NB4 (cell line): Measurements from ENCODE around the gene TEX9.

Source experiments
- MYC ChIP-seq: IDR thresholded peaks from 2 replicates; pipeline ENCODE4 v1.6.1; 2011; ENCODE audit warnings: low read depth, low read length
- POLR2A ChIP-seq: IDR thresholded peaks from 2 replicates; pipeline ENCODE4 v1.6.1; 2011; ENCODE audit warnings: mild to moderate bottlenecking; ENCODE audit not compliant: insufficient read length; ENCODE audit errors: extremely low read depth
- TF ChIP-seq, protein P1 (sequence below): IDR thresholded peaks from one replicate; pipeline ENCODE4 v1.5.1; 2012; ENCODE audit warnings: low read depth, low read length
- TF ChIP-seq, protein P2 (sequence below): IDR thresholded peaks from 2 replicates; pipeline ENCODE4 v1.6.1; 2011; ENCODE audit warnings: low read depth, low read length

DNA sequence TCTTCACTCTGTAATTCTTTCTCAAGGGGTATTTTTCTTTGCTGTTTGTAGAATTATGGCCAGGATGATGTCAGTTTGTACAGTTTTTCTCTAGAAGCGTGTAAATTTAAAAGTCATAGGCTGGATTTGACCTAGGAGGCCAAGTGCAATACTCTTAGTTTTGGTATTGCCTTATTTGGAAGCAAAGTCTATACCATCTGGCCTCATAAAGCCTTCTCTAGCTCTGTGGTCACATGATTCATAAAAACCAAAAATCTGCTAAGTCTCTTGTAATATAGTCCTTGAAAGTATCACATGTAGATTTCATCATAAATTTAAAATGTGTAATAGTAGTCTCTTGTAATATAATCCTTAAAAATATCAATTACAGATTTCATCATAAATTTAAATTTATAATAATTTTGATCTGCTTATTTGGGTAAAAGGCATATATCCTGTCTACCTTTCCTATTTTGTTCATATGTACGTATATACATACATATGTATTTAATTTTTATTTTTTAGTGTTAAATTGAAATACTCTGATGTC is 25.6 kb downstream of the TEX9 start:
- TF ChIP-seq, protein P1, sequence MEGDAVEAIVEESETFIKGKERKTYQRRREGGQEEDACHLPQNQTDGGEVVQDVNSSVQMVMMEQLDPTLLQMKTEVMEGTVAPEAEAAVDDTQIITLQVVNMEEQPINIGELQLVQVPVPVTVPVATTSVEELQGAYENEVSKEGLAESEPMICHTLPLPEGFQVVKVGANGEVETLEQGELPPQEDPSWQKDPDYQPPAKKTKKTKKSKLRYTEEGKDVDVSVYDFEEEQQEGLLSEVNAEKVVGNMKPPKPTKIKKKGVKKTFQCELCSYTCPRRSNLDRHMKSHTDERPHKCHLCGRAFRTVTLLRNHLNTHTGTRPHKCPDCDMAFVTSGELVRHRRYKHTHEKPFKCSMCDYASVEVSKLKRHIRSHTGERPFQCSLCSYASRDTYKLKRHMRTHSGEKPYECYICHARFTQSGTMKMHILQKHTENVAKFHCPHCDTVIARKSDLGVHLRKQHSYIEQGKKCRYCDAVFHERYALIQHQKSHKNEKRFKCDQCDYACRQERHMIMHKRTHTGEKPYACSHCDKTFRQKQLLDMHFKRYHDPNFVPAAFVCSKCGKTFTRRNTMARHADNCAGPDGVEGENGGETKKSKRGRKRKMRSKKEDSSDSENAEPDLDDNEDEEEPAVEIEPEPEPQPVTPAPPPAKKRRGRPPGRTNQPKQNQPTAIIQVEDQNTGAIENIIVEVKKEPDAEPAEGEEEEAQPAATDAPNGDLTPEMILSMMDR, result no peak
- TF ChIP-seq, protein P2, sequence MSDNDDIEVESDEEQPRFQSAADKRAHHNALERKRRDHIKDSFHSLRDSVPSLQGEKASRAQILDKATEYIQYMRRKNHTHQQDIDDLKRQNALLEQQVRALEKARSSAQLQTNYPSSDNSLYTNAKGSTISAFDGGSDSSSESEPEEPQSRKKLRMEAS, result no peak
- TF ChIP-seq POLR2A, result no peak
- TF ChIP-seq MYC, result no peak
